ENCODE results near the gene SHD.
"Not testable (repeated sequence)": the region's sequence is repeated elsewhere in the genome, so short reads cannot be mapped to it uniquely, and the experiment has no call there.

GRCh38 chr19:4232139-4232538, 46.9 kb upstream of the SHD start:
- not testable (repeated sequence) for TF ChIP-seq FOS (IDR thresholded peaks at IDR 0.05; ENCODE audit: borderline replicate concordance, insufficient read depth, low read length); CTCF (IDR thresholded peaks at IDR 0.05; ENCODE audit: extremely low read depth in 1 of 2, insufficient read depth in 1 of 2, low read depth in 1 of 2, low read length in 2 of 2); POLR2A (IDR thresholded peaks at IDR 0.05; ENCODE audit: low read depth, low read length); EZH2 (IDR thresholded peaks at IDR 0.05; ENCODE audit: borderline replicate concordance, low read depth, low read length, severe bottlenecking)
